Inferior parietal cortex (tissue), 1 donor: ENCODE results near the gene EDEM2.
"Not testable (repeated sequence)": the region's sequence is repeated elsewhere in the genome, so short reads cannot be mapped to it uniquely, and the experiment has no call there.

Experiments
- DNase-seq: peaks from one replicate; pipeline ENCODE4 v3.0.0-alpha.2; 2016; ENCODE audit errors: extremely low spot score

Gene EDEM2

DNA sequence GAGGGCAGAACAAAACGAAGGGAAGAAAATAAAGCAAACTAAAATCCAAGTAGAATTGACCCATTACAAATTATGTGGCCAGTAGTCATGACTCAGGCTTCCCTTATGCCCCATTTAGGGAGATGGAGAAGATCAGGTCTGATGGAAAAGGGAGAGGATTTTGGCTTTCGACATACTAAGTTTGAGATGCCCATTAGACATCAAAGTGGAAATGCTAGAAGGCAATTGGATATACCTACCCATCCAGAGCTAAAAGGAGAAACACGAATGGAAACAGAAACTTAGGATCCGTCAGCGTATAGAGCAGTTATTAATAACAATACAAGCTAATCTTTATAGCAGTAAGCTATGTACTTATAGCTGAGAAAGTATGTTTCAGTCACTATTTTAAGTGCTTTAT is 59.3 kb downstream of the EDEM2 start:
- DNase-seq = no peak

DNA sequence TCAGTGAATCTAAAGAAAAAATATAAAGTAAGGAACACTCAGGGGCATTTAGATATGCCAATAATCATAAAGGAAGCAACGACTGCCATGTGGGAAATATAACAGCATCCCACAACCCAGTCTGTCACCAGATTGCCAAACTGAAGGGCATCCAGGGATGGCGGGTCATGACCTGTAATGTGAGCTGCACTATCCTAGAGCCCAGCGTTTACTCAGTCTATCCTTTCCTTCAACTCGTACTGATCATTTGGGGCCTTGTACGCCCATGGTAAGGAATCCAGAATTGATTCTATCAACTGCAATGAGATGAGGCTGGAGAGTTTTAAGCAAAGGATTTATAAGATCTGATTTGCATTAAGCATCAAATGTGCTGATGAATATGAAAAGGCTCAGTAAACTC is 59.8 kb downstream of the EDEM2 start:
- DNase-seq = no peak

DNA sequence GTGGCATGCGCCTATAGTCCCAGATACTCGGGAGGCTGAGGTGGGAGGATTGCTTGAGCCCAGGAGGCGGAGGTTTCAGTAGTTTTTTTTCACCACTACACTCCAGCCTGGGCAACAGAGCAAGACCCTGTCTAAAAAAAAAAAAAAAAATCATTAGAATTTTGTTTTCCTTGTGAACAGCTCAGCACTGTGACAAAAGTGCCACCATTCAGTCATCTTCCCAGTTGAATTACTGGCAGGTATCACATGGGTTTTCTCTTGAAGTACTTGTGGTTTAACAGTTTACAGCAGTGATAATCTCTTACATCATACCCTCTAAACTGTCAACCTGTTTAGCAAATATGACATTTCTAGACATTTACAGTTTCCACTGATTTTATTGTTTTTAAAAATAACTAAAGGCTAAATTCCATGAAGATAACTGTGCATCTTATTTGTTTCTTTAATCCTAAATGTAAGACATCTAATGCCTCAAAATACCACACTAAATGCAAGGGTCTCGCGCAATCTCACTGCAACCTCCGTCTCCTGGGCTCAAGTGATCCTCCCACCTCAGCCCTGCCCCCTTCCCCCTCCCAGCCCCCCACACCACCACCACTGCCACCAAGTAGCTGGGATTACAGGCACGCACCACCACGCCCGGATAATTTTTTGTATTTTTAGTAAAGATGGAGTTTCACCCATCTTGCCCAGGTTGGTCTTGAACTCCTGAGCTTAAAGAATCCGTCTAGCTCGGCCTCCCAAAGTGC is 61.5 kb downstream of the EDEM2 start:
- DNase-seq = no peak

DNA sequence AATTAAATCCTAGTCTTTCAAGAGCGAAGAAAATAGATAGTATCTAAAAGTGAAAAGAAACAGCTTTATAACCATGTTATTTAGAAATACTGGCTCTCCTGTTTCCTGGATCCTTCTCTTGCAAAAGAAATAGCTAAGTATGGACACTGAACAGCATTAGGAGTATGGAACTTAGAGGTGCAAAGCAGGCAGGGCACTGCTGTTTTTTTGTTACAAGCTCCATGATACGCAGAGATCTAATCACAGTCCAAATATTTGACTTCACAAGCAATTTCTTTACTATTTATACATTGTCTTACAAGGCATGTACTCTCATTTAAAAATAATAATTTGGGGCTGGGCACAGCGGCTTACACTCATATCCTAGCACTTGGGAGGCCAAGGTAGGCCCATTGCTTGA is 62.1 kb downstream of the EDEM2 start:
- DNase-seq = no peak

DNA sequence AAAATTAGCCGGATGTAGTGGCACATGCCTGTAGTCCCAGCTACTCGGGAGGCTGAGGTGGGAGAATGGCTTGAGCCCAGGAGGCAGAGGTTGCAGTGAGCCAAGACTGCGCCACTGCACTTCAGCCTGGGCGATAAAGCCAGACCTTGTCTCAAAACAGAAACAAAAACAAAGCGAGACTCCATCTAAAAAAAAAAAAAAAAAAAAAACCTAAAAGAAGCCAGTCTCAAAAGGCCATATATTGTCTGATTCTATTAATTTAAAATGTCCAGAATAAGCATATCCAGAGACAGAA is 66.8 kb downstream of the EDEM2 start:
- not testable (repeated sequence) for DNase-seq

DNA sequence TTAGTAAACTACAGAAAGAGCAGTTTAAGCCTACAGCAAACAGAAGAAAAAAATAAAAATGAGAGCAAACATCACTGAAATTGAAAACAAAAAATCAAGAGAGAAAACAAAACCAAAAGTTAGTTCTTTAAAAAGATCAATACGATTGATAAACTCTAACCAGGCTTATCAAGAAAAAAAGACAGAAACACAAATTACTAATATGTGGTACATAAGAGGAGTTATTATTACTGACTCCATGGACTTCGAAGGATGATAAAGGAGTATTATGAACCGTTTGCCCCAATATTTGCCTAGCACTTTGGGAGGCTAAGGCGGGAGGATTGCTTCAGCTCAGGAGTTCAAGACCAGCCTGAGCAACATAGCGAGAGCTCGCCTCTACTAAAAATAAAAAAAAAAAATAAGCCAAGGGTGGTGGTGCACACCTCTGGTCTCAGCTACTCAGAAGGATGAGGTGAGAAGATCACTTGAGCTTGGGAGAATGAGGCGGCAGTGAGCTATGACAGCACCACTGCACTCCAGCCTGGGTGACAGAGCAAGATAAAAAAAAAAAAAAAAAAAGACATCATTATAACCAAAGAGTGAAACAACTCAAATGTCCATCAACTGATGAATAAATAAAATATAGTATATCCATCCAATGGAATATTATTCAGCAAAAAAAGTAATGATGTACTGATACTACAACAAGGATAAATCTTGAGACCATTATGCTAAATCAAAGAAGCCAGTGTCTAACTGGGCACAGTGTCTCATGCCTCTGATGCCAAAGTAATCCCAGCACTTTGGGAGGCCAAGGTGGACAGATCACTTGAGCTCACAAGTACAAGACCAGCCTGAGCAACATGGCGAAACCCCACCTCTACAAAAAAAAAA is 67.4 kb downstream of the EDEM2 start:
- no peak for DNase-seq

DNA sequence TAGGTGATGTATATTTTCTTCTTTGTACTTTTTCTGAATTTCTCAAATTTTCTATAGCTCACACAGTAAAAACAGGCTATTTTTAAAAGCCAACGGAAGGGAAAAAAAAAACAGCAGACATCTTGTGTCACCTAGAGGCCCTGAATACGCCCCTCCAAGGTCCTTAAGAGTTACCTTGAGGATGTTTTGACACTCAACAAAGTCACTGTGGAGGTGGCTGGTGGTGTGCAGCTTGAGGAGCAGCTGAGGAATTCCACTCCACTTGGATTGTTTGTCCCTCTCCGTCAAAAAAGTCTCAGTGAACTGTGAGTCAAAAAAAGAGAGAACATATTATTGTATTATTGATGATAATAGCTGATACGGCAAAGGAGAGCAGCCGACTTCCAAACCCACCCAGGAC is 69.3 kb downstream of the EDEM2 start:
- DNase-seq = no peak

DNA sequence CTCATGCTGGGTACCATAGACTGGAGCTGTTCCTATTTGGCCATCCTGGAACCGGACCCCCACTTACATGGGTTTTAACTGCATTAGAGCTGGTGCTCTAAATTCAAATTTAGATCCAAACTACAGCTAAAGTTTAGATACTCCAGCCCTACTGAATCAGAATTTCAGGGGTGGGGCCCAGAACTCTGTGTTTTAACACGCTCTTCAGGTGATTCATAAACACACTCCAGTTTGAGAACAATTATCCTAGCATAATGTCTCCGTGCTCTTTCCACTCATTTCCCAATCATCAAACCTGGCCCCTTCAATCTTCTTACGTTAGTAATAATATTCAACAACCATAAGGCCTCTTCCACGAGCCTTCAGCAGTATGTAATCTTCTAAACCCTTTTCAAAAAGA is 69.8 kb downstream of the EDEM2 start:
- DNase-seq = no peak

DNA sequence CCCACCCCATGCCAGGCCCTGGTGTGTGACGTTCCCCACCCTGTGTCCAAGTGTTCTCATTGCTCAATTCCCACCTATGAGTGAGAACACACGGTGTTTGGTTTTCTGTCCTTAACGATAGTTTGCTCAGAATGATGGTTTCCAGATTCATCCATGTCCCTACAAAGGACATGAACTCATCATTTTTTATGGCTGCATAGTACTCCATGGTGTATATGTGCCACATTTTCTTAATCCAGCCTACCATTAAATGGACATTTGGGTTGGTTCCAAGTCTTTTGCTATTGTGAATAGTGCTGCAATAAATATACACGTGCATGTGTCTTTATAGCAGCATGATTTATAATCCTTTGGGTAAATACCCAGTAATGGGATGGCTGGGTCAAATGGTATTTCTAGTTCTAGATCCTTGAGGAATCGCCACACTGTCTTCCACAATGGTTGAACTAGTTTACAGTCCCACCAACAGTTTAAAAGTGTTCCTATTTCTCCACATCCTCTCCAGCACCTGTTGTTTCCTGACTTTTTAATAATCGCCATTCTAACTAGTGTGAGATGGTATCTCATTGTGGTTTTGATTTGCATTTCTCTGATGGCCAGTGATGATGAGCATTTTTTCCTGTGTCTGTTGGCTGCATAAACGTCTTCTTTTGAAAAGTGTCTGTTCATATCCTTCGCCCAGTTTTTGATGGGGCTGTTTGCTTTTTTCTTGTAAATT is 75.5 kb downstream of the EDEM2 start:
- DNase-seq = not testable (repeated sequence)

DNA sequence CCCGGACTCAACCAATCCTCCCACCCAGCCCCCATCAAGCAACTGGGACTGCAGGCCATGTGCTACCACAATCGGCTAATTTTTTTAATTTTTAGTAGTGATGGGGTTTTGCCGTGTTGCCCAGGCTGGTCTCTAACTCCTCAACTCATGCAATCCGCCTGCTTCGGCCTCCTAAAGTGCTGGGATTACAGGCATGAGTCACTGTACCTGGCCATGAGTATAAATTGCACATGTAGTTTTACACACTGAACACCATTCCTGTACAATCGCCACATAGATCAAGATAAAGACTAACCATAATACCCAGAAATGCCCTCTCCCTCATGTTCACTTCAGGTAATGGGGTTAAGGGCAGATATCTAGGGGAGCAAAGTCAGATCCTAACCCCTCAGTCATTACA is 80.9 kb downstream of the EDEM2 start:
- no peak for DNase-seq
